OCI-LY3 (cell line): ENCODE data around the gene SPANXA1.

Experiments
- CTCF ChIP-seq: fragments of 200-600, 300-600 bp; sonication (generic); IDR thresholded peaks from 2 replicates; pipeline ENCODE4 v1.5.1; 2014; ENCODE audit warnings: antibody characterized with exemption, low read length, low read depth
- EZH2phosphoT487 ChIP-seq: fragments of 200-600 bp; shearing (Covaris generic); IDR thresholded peaks from 2 replicates; pipeline ENCODE4 v1.6.1; 2018; ENCODE audit warnings: antibody characterized with exemption, mixed run types, low read depth

GRCh38 chrX:141609111-141609510 is 24.6 kb upstream of the SPANXA1 start:
- no peak for TF ChIP-seq CTCF
- no peak for TF ChIP-seq EZH2phosphoT487
